Kidney (tissue), 14 donors: ENCODE data around the gene CILP2. TPM values are rescaled to one million over a fixed set of nuclear protein-coding genes. Genes with fewer than 3 reads are reported as not detected.

Source experiments
- DNase-seq, 5 donors: peaks; one replicate each; pipeline ENCODE4 v3.0.0-alpha.2; 2013 to 2020
- FAIRE-seq: peaks from 2 replicates; lab custom pipeline; 2012; peaks lifted over from hg19 to GRCh38; lab: Jason Lieb, UNC
- H3K27ac ChIP-seq, 2 donors: one replicate each; pipeline ENCODE4 v1.7.0; 2013; ENCODE audit warnings: low read depth in 2 of 2, low read length in 2 of 2, inconsistent platforms in 1 of 2
- H3K27me3 ChIP-seq: one replicate; pipeline ENCODE4 v1.7.1; 2013; ENCODE audit warnings: low read length, inconsistent platforms; ENCODE audit not compliant: control insufficient read depth, insufficient read depth
- H3K36me3 ChIP-seq, 3 donors: one replicate each; pipeline versions ENCODE4 v1.7.0 to v1.7.1; 2013; ENCODE audit warnings: low read length in 3 of 3, control low read depth in 1 of 3, inconsistent platforms in 1 of 3; ENCODE audit not compliant: insufficient read depth in 3 of 3, control insufficient read depth in 2 of 3
- H3K4me1 ChIP-seq, 3 donors: one replicate each; pipeline versions ENCODE4 v1.7.0 to v1.7.1; 2013; ENCODE audit warnings: low read length in 3 of 3, inconsistent platforms in 1 of 3, low read depth in 1 of 3; ENCODE audit not compliant: control insufficient read depth in 2 of 3, insufficient read depth in 2 of 3
- H3K4me3 ChIP-seq, 3 donors: one replicate each; pipeline versions ENCODE4 v1.7.0 to v1.8.1; 2013; ENCODE audit warnings: low read length in 3 of 3, control low read depth in 1 of 3, inconsistent platforms in 1 of 3
- H3K9ac ChIP-seq, 3 donors: one replicate each; pipeline versions ENCODE4 v1.7.0 to v1.7.1; 2013; ENCODE audit warnings: low read length in 3 of 3, control low read depth in 1 of 3, inconsistent platforms in 1 of 3
- H3K9me3 ChIP-seq, 3 donors: one replicate each; pipeline versions ENCODE4 v1.7.0 to v1.7.1; 2013; ENCODE audit warnings: low read length in 3 of 3, control low read depth in 1 of 3, inconsistent platforms in 1 of 3; ENCODE audit not compliant: control insufficient read depth in 2 of 3, insufficient read depth in 1 of 3
- intact Hi-C: fragments of 100-400 bp; cut with DNase I; formaldehyde crosslinking; loops from one replicate; pipeline ENCODE4 v1.11.1; 2022
- polyA plus RNA-seq: library from polyadenylated mRNA; stranded (reverse); fragments of 350-450 nt; fragmentation: Illumina TruSeq; extraction: RNeasy Lipid Tissue Mini Kit (QIAGEN cat#74804); gene quantifications from one replicate; pipeline ENCODE4 v1.2.3, GENCODE V29; 2014; ENCODE audit warnings: low read depth, low replicate concordance; ENCODE audit not compliant: insufficient read depth
- total RNA-seq: library from RNA; stranded (reverse); fragmentation: NEBNext Ultra II Directional; extraction: Animal tissue kit (Norgen Biotek cat#: 25700); gene quantifications from one replicate; pipeline ENCODE4 v1.2.1, GENCODE V29; 2021
- TF ChIP-seq, protein P1 (sequence below): IDR thresholded peaks from 3 replicates; pipeline ENCODE4 v1.5.1; 2012; ENCODE audit warnings: mild to moderate bottlenecking, moderate library complexity, borderline replicate concordance; ENCODE audit not compliant: insufficient read depth; ENCODE audit errors: extremely low read depth
- donor health status: control.
- donor health status: control.
- donor health status: control.
- donor health status: control.
- donor health status: control.
- donor health status: DM: yes; HTN: yes; CAD: no.
- donor health status: Normal renal cell carcinoma (clear cell type).

CILP2 gene
- total and polyA plus RNA-seq, 2 donors from 2014 or later, result 0.41 TPM; not detected in 1

DNA sequence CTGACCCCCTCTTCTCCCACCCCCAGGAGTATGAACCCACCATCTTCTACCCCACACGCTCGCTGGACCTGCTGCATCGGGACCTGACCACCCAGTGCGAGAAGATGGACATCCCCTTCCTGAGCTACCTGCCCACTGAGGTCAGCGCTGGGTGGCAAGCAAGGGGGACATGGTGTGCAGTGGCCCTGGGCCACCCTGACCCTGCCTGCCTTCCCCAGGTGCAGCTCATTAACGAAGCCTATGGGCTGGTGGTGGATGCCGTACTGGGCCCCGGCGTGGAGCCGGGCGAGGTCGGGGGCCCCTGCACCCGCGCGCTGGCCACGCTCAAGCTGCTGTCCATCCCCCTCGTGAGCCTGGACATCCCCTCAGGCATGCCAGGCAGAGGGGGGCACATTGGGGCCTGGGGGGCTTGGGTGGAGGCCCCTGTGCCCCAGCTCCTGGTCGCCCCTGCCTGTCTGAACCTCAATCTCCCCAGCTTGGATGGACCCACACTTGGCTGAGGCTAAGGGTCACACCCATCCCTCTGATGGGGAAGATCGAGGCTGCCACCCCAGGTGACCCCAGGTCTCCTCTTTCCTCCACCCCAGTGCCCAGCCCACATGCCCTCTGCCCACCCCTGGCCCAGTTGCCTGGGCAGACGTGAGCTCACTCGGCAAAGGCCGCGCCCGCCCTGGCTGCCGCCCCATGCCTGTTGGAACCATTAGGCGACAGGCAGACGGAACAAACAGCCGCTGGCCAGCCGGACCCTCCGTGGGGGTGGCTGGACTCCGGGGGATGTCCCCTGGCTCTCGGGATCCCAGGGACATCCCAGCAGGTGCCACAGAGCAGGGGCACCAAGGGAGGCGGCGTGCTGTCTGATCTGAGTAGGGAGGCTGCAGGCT lies 2.5 kb upstream of the CILP2 start:
- Histone ChIP-seq H3K4me1 (peaks cover 0 to 12% (median 5%) of the 10 kb centered on the region in 3 donors), H3K36me3 (no peaks in the 10 kb centered on the region), H3K27ac (no peak overlapping the region), H3K9me3 (no peaks in the 10 kb centered on the region), H3K27me3 (peaks cover 11% of the 10 kb centered on the region), H3K4me3 (no peak overlapping the region), H3K9ac (no peak overlapping the region)
- intact Hi-C loops, result loop anchor here (10.0 kb wide), 1 partner anchor 429 kb away; no protein-coding TSS in a partner anchor
- TF ChIP-seq, protein P1, sequence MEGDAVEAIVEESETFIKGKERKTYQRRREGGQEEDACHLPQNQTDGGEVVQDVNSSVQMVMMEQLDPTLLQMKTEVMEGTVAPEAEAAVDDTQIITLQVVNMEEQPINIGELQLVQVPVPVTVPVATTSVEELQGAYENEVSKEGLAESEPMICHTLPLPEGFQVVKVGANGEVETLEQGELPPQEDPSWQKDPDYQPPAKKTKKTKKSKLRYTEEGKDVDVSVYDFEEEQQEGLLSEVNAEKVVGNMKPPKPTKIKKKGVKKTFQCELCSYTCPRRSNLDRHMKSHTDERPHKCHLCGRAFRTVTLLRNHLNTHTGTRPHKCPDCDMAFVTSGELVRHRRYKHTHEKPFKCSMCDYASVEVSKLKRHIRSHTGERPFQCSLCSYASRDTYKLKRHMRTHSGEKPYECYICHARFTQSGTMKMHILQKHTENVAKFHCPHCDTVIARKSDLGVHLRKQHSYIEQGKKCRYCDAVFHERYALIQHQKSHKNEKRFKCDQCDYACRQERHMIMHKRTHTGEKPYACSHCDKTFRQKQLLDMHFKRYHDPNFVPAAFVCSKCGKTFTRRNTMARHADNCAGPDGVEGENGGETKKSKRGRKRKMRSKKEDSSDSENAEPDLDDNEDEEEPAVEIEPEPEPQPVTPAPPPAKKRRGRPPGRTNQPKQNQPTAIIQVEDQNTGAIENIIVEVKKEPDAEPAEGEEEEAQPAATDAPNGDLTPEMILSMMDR, result no peak
- DNase-seq (peak in 1 of 5 donors; percentile 66), FAIRE-seq (no peak)

DNA sequence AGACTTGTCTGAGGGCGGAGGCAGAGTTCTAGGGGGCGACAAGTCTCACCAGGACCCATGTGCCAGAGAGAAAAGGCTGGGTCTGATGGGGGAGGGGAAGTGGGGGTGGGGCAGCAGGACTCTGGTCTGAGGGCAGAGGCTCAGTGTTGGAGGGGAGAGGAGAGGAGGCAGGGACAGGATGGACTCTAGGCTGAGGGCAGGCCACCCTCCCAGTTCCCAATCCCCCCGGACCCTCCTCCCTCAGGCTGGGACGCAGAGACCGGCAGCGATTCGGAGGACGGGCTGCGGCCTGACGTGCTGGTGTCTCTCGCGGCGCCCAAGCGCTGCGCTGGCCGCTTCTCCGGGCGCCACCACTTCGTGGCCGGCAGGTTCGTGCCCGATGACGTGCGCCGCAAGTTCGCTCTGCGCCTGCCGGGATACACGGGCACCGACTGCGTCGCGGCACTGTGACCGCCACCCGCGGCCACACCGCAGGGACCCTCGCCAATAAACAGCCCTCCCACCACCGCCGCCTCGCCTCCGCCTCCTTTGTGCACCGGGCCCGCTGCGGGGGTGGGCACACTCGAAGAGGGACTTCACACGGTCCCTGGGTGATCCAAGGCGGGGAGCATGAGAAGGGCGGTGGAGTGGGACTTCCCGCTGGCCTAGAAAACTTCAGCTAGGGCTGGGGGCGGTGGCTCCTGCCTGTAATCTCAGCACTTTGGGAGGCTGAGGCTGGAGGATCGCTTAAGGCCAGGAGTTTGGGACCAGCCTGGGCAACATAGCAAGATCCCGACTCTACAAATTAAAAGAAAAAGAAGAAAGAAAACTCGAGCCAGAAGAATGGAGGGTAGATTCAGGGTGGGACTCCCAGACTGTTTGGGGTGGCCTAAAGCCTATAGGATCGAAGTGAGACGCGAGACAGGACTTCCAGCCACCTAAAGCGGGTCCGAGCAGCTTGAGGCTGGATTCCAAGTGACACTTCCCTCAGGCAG lies 703 bp upstream of the CILP2 start:
- H3K36me3 ChIP-seq, result no peaks in the 10 kb centered on the region
- FAIRE-seq, result no peak
- intact Hi-C loops, result loop anchor here (10.0 kb wide), 1 partner anchor 427 kb away; no protein-coding TSS in a partner anchor
- TF ChIP-seq, protein P1, result no peak
- no peak overlapping the region for H3K4me3 ChIP-seq
- DNase-seq, result peak in 2 of 5 donors; percentile 65 to 74
- H3K27me3 ChIP-seq, result peaks cover 18% of the 10 kb centered on the region
- H3K27ac ChIP-seq, result no peak overlapping the region
- H3K4me1 ChIP-seq, result peaks cover 0 to 17% (median 5%) of the 10 kb centered on the region in 3 donors
- no peak overlapping the region for H3K9ac ChIP-seq
- H3K9me3 ChIP-seq, result no peaks in the 10 kb centered on the region

DNA sequence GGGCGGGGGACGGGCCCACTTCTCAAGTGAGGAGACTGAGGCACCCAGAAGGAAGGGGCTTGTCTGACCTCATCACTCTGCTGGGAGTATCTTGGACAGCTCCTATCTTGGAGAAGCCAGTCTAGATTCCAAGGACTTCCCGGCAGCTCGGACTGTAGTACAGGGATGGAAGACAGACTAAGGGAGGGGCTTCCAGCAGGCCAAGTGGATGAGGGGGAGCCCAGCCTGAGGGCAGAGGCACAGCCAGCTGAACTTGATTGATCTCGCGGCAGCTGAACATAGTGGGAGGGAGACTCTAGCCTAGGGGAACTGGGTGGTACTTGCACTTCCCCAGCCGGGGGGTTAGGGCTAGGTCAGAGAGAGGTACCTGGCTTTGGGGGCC lies 711 bp downstream of the CILP2 start:
- intact Hi-C loops, result loop anchor here (10.0 kb wide), 1 partner anchor 426 kb away; no protein-coding TSS in a partner anchor
- Histone ChIP-seq H3K9ac (no peak overlapping the region), H3K4me1 (peaks cover 0 to 17% (median 5%) of the 10 kb centered on the region in 3 donors), H3K27ac (no peak overlapping the region), H3K27me3 (peaks cover 18% of the 10 kb centered on the region), H3K36me3 (no peaks in the 10 kb centered on the region), H3K9me3 (no peaks in the 10 kb centered on the region), H3K4me3 (no peak overlapping the region)
- no peak for DNase-seq
- no peak for FAIRE-seq
- TF ChIP-seq, protein P1, result no peak
